ENCODE data around the gene COPS8.

The COPS8 gene

DNA sequence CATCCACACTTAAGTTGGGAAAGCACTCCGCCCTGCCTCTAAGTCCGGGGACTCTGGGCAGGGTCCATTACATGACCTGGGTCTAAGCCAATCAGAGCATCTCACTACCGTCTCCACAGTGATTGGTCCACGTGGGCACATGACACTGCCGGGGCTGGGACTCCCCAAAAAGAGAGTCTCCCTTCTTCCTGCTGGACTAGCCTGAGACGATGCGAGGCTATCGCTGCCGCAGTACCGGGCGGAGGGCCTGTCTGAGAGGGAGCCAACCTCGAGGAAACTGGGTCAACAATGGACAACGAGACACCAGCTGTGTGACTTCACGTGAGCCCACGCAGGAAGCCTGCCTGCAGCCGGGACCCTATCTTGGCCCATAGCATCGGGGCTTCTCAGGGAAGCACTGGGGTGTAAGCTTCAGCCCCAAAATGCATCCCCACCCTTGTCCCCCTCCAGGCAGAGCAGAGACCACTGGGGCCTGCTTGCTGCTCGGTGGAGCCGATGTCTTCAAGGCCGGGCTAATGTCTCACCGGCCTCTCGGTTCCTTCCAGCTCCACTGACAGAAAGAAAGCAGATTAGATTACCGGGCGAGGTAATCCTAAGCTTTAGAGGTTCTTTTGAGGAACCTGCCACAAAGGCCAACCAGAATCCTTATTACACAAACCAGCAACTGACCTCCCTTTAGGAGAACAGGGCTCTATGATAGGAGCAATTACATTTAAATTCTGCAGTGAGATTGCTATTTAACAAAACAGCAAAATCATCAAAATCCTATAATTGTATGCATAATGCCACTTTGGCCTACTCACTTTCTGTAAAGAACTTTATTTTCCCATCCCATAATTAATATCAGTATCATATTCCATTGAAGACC, 21.3 kb upstream of the COPS8 start:
- H3K9me3 ChIP-seq (ENCODE audit: control insufficient read depth in 1 of 2, low read length in 2 of 2), result no peaks in the 10 kb centered on the region
- H3K36me3 ChIP-seq (ENCODE audit: control insufficient read depth in 1 of 2, insufficient read depth in 2 of 2, low read length in 2 of 2), result no peaks in the 10 kb centered on the region

DNA sequence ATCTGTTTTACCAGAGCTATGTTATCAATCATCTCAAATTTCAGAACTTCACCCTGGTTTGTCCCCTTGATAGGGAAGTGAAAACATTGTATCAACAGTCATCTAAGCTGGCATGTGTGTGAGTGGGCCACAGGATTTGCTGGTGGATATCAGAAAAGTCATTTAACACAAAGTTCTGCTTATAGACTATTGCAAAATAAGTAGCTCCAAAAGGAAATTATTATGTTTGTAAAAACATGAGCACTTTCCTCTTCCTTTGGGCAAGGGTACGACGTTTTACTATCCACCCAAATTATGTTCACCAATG, 20.7 kb upstream of the COPS8 start:
- Histone ChIP-seq H3K4me1 (ENCODE audit: control insufficient read depth in 1 of 2, insufficient read depth in 2 of 2, low read length in 2 of 2) (peaks cover 5 to 6% of the 10 kb centered on the region in 2 donors), H3K27me3 (ENCODE audit: control insufficient read depth in 1 of 2, insufficient read depth in 2 of 2, low read length in 2 of 2) (no peaks in the 10 kb centered on the region), H3K9me3 (ENCODE audit: control insufficient read depth in 1 of 2, low read length in 2 of 2) (no peaks in the 10 kb centered on the region), H3K4me3 (ENCODE audit: low read depth in 1 of 2, low read length in 2 of 2) (no peak overlapping the region), H3K27ac (ENCODE audit: low read depth, low read length) (no peak overlapping the region), H3K9ac (ENCODE audit: low read depth in 1 of 2, low read length in 2 of 2) (no peak overlapping the region), H3K36me3 (ENCODE audit: control insufficient read depth in 1 of 2, insufficient read depth in 2 of 2, low read length in 2 of 2) (no peaks in the 10 kb centered on the region)

More for the DNA sequence above, 21.3 kb upstream of the COPS8 start:
- peaks cover 5 to 6% of the 10 kb centered on the region in 2 donors for H3K4me1 ChIP-seq (ENCODE audit: control insufficient read depth in 1 of 2, insufficient read depth in 2 of 2, low read length in 2 of 2)
- no peak overlapping the region for H3K4me3 ChIP-seq (ENCODE audit: low read depth in 1 of 2, low read length in 2 of 2)
- no peaks in the 10 kb centered on the region for H3K27me3 ChIP-seq (ENCODE audit: control insufficient read depth in 1 of 2, insufficient read depth in 2 of 2, low read length in 2 of 2)
- H3K9ac ChIP-seq (ENCODE audit: low read depth in 1 of 2, low read length in 2 of 2), result no peak overlapping the region
- H3K27ac ChIP-seq (ENCODE audit: low read depth, low read length), result no peak overlapping the region

DNA sequence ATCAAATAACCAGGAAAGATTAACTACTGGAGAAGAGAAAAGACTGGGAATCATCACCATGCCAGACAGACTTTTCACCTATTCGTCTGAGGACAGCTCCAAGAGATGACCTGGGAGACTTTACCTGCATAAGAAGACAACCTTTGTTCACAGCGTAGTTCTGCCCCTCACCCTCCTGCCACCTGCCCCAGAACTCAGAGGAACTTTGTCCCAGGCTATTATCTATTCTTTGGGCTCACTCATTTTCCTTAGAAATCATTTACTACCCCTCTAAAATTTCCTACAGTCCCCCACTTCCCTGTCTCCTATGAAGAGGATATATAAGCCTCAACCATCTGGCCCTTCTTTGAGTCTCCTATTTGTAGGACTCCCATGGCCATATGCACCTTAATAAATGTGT, 19.3 kb upstream of the COPS8 start:
- no peaks in the 10 kb centered on the region for H3K36me3 ChIP-seq (ENCODE audit: control insufficient read depth in 1 of 2, insufficient read depth in 2 of 2, low read length in 2 of 2)
- no peak overlapping the region for H3K27ac ChIP-seq (ENCODE audit: low read depth, low read length)
- no peaks in the 10 kb centered on the region for H3K27me3 ChIP-seq (ENCODE audit: control insufficient read depth in 1 of 2, insufficient read depth in 2 of 2, low read length in 2 of 2)

GRCh38 chr2:237068005-237068576, 17.6 kb upstream of the COPS8 start:
- H3K9ac ChIP-seq (ENCODE audit: low read depth in 1 of 2, low read length in 2 of 2), result no peak overlapping the region
- H3K36me3 ChIP-seq (ENCODE audit: control insufficient read depth in 1 of 2, insufficient read depth in 2 of 2, low read length in 2 of 2), result no peaks in the 10 kb centered on the region
- no peak overlapping the region for H3K27ac ChIP-seq (ENCODE audit: low read depth, low read length)
- H3K4me3 ChIP-seq (ENCODE audit: low read depth in 1 of 2, low read length in 2 of 2), result no peak overlapping the region
- H3K27me3 ChIP-seq (ENCODE audit: control insufficient read depth in 1 of 2, insufficient read depth in 2 of 2, low read length in 2 of 2), result no peaks in the 10 kb centered on the region
- no peaks in the 10 kb centered on the region for H3K9me3 ChIP-seq (ENCODE audit: control insufficient read depth in 1 of 2, low read length in 2 of 2)
- H3K4me1 ChIP-seq (ENCODE audit: control insufficient read depth in 1 of 2, insufficient read depth in 2 of 2, low read length in 2 of 2), result no peaks in the 10 kb centered on the region

More for the DNA sequence above, 19.3 kb upstream of the COPS8 start:
- no peaks in the 10 kb centered on the region for H3K4me1 ChIP-seq (ENCODE audit: control insufficient read depth in 1 of 2, insufficient read depth in 2 of 2, low read length in 2 of 2)
- no peak overlapping the region for H3K4me3 ChIP-seq (ENCODE audit: low read depth in 1 of 2, low read length in 2 of 2)
- no peak overlapping the region for H3K9ac ChIP-seq (ENCODE audit: low read depth in 1 of 2, low read length in 2 of 2)
- no peaks in the 10 kb centered on the region for H3K9me3 ChIP-seq (ENCODE audit: control insufficient read depth in 1 of 2, low read length in 2 of 2)

DNA sequence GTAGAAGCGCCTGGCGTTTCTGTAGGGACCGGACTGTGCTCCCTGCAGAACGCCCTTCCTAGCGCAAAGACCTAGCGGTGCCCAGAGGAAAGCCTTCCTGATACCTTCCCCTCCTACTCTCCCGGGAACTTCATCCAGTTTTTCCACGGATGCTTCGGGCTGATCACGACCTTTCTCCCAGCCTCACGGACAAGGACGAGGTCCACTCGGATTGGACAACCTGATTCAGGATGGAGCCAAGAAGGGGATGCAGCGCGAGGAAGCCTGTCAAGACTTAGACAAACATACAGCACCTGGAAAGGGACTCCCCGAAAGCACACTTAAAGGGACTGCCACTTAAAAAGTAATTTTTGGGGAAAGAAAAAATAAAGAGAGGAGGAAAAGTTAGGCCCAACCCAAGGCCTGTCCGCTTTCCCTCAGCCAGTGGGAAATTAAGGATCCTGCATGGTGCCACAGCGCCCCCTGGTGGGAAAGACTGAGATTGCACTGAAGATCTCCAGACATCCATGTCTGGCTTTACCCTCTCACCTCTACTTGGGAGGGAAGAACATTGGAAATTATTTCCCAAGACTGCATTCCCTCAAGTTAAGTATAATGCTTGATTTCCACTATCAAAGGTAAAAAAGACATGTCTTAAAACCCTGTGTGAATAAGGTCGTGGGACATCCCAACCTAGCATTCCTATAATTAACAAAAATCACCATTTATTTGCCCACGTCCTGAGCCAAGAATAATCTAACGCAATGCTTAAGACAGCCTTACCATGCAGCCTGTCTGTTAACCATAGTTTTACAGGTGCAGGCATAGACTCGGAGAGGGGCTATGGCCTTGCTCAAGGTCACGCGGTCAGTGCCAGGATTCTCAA, 13.4 kb upstream of the COPS8 start:
- Histone ChIP-seq H3K36me3 (ENCODE audit: control insufficient read depth in 1 of 2, insufficient read depth in 2 of 2, low read length in 2 of 2) (no peaks in the 10 kb centered on the region), H3K4me1 (ENCODE audit: control insufficient read depth in 1 of 2, insufficient read depth in 2 of 2, low read length in 2 of 2) (no peaks in the 10 kb centered on the region), H3K9me3 (ENCODE audit: control insufficient read depth in 1 of 2, low read length in 2 of 2) (no peaks in the 10 kb centered on the region), H3K4me3 (ENCODE audit: low read depth in 1 of 2, low read length in 2 of 2) (no peak overlapping the region), H3K9ac (ENCODE audit: low read depth in 1 of 2, low read length in 2 of 2) (no peak overlapping the region), H3K27me3 (ENCODE audit: control insufficient read depth in 1 of 2, insufficient read depth in 2 of 2, low read length in 2 of 2) (no peaks in the 10 kb centered on the region), H3K27ac (ENCODE audit: low read depth, low read length) (no peak overlapping the region)

GRCh38 chr2:237073552-237073951, 12.1 kb upstream of the COPS8 start:
- H3K4me3 ChIP-seq (ENCODE audit: low read depth in 1 of 2, low read length in 2 of 2), result no peak overlapping the region
- H3K27ac ChIP-seq (ENCODE audit: low read depth, low read length), result no peak overlapping the region
- no peaks in the 10 kb centered on the region for H3K27me3 ChIP-seq (ENCODE audit: control insufficient read depth in 1 of 2, insufficient read depth in 2 of 2, low read length in 2 of 2)
- no peaks in the 10 kb centered on the region for H3K36me3 ChIP-seq (ENCODE audit: control insufficient read depth in 1 of 2, insufficient read depth in 2 of 2, low read length in 2 of 2)
- H3K9ac ChIP-seq (ENCODE audit: low read depth in 1 of 2, low read length in 2 of 2), result no peak overlapping the region
- no peaks in the 10 kb centered on the region for H3K9me3 ChIP-seq (ENCODE audit: control insufficient read depth in 1 of 2, low read length in 2 of 2)
- H3K4me1 ChIP-seq (ENCODE audit: control insufficient read depth in 1 of 2, insufficient read depth in 2 of 2, low read length in 2 of 2), result no peaks in the 10 kb centered on the region

- no peaks in the 10 kb centered on the region for H3K36me3 ChIP-seq (ENCODE audit: control insufficient read depth in 1 of 2, insufficient read depth in 2 of 2, low read length in 2 of 2)
- H3K27me3 ChIP-seq (ENCODE audit: control insufficient read depth in 1 of 2, insufficient read depth in 2 of 2, low read length in 2 of 2), result no peaks in the 10 kb centered on the region
- H3K9ac ChIP-seq (ENCODE audit: low read depth in 1 of 2, low read length in 2 of 2), result no peak overlapping the region
- H3K4me1 ChIP-seq (ENCODE audit: control insufficient read depth in 1 of 2, insufficient read depth in 2 of 2, low read length in 2 of 2), result no peaks in the 10 kb centered on the region
- H3K4me3 ChIP-seq (ENCODE audit: low read depth in 1 of 2, low read length in 2 of 2), result no peak overlapping the region
- no peaks in the 10 kb centered on the region for H3K9me3 ChIP-seq (ENCODE audit: control insufficient read depth in 1 of 2, low read length in 2 of 2)
- no peak overlapping the region for H3K27ac ChIP-seq (ENCODE audit: low read depth, low read length)
Observed at GRCh38 chr2:237074211-237074993, 11.3 kb upstream of the COPS8 start.

- Histone ChIP-seq H3K4me1 (ENCODE audit: control insufficient read depth in 1 of 2, insufficient read depth in 2 of 2, low read length in 2 of 2) (no peaks in the 10 kb centered on the region), H3K27me3 (ENCODE audit: control insufficient read depth in 1 of 2, insufficient read depth in 2 of 2, low read length in 2 of 2) (no peaks in the 10 kb centered on the region), H3K27ac (ENCODE audit: low read depth, low read length) (no peak overlapping the region), H3K9me3 (ENCODE audit: control insufficient read depth in 1 of 2, low read length in 2 of 2) (no peaks in the 10 kb centered on the region), H3K4me3 (ENCODE audit: low read depth in 1 of 2, low read length in 2 of 2) (no peak overlapping the region), H3K36me3 (ENCODE audit: control insufficient read depth in 1 of 2, insufficient read depth in 2 of 2, low read length in 2 of 2) (no peaks in the 10 kb centered on the region), H3K9ac (ENCODE audit: low read depth in 1 of 2, low read length in 2 of 2) (no peak overlapping the region)
Observed at GRCh38 chr2:237075749-237076599, 9.7 kb upstream of the COPS8 start.

GRCh38 chr2:237081596-237081995, 4.1 kb upstream of the COPS8 start:
- Histone ChIP-seq H3K27ac (ENCODE audit: low read depth, low read length) (no peak overlapping the region), H3K27me3 (ENCODE audit: control insufficient read depth in 1 of 2, insufficient read depth in 2 of 2, low read length in 2 of 2) (no peaks in the 10 kb centered on the region), H3K4me1 (ENCODE audit: control insufficient read depth in 1 of 2, insufficient read depth in 2 of 2, low read length in 2 of 2) (peaks cover 12% of the 10 kb centered on the region in 2 donors), H3K4me3 (ENCODE audit: low read depth in 1 of 2, low read length in 2 of 2) (no peak overlapping the region), H3K36me3 (ENCODE audit: control insufficient read depth in 1 of 2, insufficient read depth in 2 of 2, low read length in 2 of 2) (no peaks in the 10 kb centered on the region), H3K9me3 (ENCODE audit: control insufficient read depth in 1 of 2, low read length in 2 of 2) (no peaks in the 10 kb centered on the region), H3K9ac (ENCODE audit: low read depth in 1 of 2, low read length in 2 of 2) (no peak overlapping the region)

All from duodenal mucosa (tissue), 2 donors.